ENCODE data around the gene PJVK. TPM values are rescaled to one million over a fixed set of nuclear protein-coding genes. Genes with fewer than 3 reads are reported as not detected.

Gene PJVK
- total and polyA plus RNA-seq, 9 of the 15 experiments (the other 6 are each of a cell fraction or from before 2014, with no cell fraction given): 0.11 to 1.5 (median 0.73) TPM

DNA sequence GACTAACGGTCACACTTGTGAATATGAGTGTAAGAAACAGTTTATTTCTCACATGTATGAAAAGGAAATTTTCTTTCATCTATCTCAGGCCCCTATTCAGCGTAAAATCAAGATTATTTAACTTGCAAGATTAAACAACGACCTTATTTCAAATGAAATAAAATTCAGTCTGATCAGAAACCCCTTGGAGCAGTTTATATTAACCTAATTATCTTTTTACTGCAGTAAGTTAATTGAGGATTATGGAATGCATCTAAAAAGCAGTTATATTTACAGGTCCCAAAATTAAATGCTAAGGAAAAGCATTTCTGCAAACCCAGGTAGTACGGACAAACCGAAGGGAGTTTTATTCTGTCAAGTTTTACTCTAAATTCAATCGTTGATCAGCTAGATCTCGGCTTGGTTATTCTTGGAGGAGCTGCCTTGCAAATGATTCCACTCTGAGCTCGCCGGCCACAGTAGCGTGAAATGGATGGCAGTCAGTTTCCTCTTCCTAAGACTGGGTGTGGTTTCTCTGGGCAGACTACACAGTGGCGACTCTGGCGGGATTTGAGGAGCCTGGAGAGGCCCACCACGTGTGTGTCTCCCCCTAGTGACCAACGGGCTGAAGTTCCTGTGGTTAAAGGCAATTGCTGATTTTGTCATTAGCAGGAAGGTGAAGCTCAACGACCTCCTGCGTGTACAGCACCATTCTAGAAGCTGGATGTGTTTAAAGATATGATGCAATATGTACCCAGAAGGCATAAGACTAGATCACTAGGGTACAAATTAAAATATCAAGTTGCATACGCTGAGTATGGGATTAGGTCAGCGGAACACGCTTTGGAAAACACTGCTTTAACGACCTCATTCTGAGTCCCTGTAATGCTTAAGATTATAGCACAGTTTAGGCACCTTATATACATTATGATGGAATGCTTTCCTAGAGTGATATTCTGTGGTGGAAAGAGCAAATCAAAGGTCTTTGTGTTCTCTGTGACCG is 36.6 kb upstream of the PJVK start:
- FAIRE-seq: peak; percentile 98
- CTCF ChIA-PET (ENCODE audit: low intra/inter-chr PET ratio): interaction anchor here (0.7 to 2.4 kb wide), 6 partner anchors 18 to 432 kb away, joined by 3 to 17 read pairs (median 6); partner anchors contain the start of gene RBM45
- Histone ChIP-seq H3K9ac (ENCODE audit: insufficient read depth in 1 of 2, low read depth in 2 of 2, low read length in 2 of 2) (peak overlapping the region; percentile 40 to 85; a peak in 3 of 4 replicates), H3K9me1 (ENCODE audit: control insufficient read depth, insufficient read depth, low read length) (no peaks in the 10 kb centered on the region), H3K4me2 (ENCODE audit: insufficient read depth, low read length) (peak overlapping the region; percentile 70), H2AFZ (ENCODE audit: low read depth, low read length) (peak overlapping the region; percentile 92), H3K36me3 (ENCODE audit: control insufficient read depth, insufficient read depth, low read length) (no peaks in the 10 kb centered on the region), H4K20me1 (replicated peaks; ENCODE audit: control insufficient read depth, insufficient read depth, low read length) (no peaks in the 10 kb centered on the region), H3K27me3 (ENCODE audit: control insufficient read depth in 2 of 2, insufficient read depth in 2 of 2, low read length in 2 of 2) (no peaks in the 10 kb centered on the region), H3K79me2 (ENCODE audit: control insufficient read depth, insufficient read depth, low read length) (no peaks in the 10 kb centered on the region), H3K27ac (ENCODE audit: extremely low read depth, low read depth, low read length) (peak overlapping the region; percentile 78), H3K4me3 (peak overlapping the region; percentile 46), H3K9me3 (replicated peaks; ENCODE audit: control insufficient read depth, insufficient read depth, low read depth, low read length) (no peaks in the 10 kb centered on the region), H3K4me1 (replicated peaks in 1 of 2; ENCODE audit: control insufficient read depth in 2 of 2, insufficient read depth in 2 of 2, low read length in 2 of 2) (peaks cover 8 to 11% of the 10 kb centered on the region in 2 experiments; a peak in 4 of 5 replicates)
- peak; percentile 88 to 98 (median 92) for DNase-seq (ENCODE audit: extremely low read depth in 1 of 4, low spot score in 3 of 4)
- in situ Hi-C loops (cut with MboI) (loop anchor here (5.0 kb wide), 1 partner anchor 302 kb away; the partner anchor contains the start of gene RBM45), intact Hi-C loops (cut with micrococcal nuclease) (loop anchor here (1.0 to 5.0 kb wide), 9 partner anchors 12 to 432 kb away; partner anchors contain the start of genes FKBP7, PJVK, PRKRA and RBM45)
- POLR2A ChIA-PET: interaction anchor here (0.5 to 3.7 kb wide), 19 partner anchors 11 to 303 kb away, joined by 3 to 41 read pairs (median 5); partner anchors contain the start of genes PJVK, PRKRA and RBM45
- 9% methylated on average over 21 of the region's 21 CpGs for WGBS (ENCODE audit: insufficient coverage, low coverage, missing lambda C conversion rate)
- BruUV-seq (replicated peaks): TSS peak; percentile 88
- peak; percentile 92 for ATAC-seq
- TF ChIP-seq ILF3 (IDR thresholded peaks at IDR 0.05; ENCODE audit: borderline replicate concordance) (0 out of 2 replicates have a peak, but pooled peaks have one; percentile 11), TBL1XR1 (IDR thresholded peaks at IDR 0.05; ENCODE audit: low read length in 2 of 2) (peak; percentile 82 to 87; a peak in 3 of 4 replicates), ZNF24 (IDR thresholded peaks at IDR 0.05) (peak; percentile 86), PBX2 (CRISPR knock-in tag; IDR thresholded peaks at IDR 0.05; ENCODE audit: low read depth) (no peak), PBX2 (tag; conservative IDR thresholded peaks at IDR 0.05; ENCODE audit: low read depth) (no peak), ZNF133 (CRISPR knock-in tag; IDR thresholded peaks at IDR 0.05) (no peak), XRCC5 (IDR thresholded peaks at IDR 0.05; ENCODE audit: low read depth, low read length) (peak; percentile 95), ADNP (tag; IDR thresholded peaks at IDR 0.05) (peak; percentile 56; the same call in 1 of the 2 replicates), SOX6 (IDR thresholded peaks at IDR 0.05) (peak; percentile 77), CHAMP1 (IDR thresholded peaks at IDR 0.05) (peak; percentile 95), DEAF1 (CRISPR knock-in tag; IDR thresholded peaks at IDR 0.05) (peak; percentile 92), JUND (IDR thresholded peaks at IDR 0.05; ENCODE audit: borderline replicate concordance, low read depth, low read length) (peak; percentile 86), JUND (tag; IDR thresholded peaks at IDR 0.05; ENCODE audit: borderline replicate concordance, low read depth, low read length) (peak; percentile 79; the same call in 1 of the 3 replicates), ARID2 (IDR thresholded peaks at IDR 0.05) (peak; percentile 59; the same call in 1 of the 2 replicates)

Data from K562 (cell line).